Calu3 (cell line): ENCODE measurements around the gene TREX2. TPM values are rescaled to one million over a fixed set of nuclear protein-coding genes. Genes with fewer than 3 reads are reported as not detected.

Experiments
- BruUV-seq: library from RNA; stranded (reverse); fragments of 400-500 nt; replicated peaks from 2 replicates; lab custom pipeline; 2021; lab: Mats Ljungman, UMichigan
- CTCF ChIA-PET: fragments of 300-600 bp; sonication (Branson Sonifier 250); formaldehyde crosslinking; loops from one replicate; lab custom pipeline; 2022; ENCODE audit warnings: antibody characterized with exemption; lab: Charles Lee
- DNase-seq: peaks from one replicate; pipeline ENCODE4 v3.0.0; 2022
- H3K27ac Mint-ChIP-seq: one replicate; pipeline ENCODE4 v1.8.0; 2022; ENCODE audit warnings: mixed read lengths; ENCODE audit not compliant: unreplicated experiment
- H3K27me3 Mint-ChIP-seq: one replicate; pipeline ENCODE4 v1.8.0; 2022; ENCODE audit warnings: mixed read lengths; ENCODE audit not compliant: unreplicated experiment
- H3K36me3 Mint-ChIP-seq: one replicate; pipeline ENCODE4 v1.8.0; 2022; ENCODE audit warnings: mild to moderate bottlenecking, moderate library complexity, mixed read lengths; ENCODE audit not compliant: insufficient read depth, unreplicated experiment
- H3K4me1 Mint-ChIP-seq: one replicate; pipeline ENCODE4 v1.8.0; 2022; ENCODE audit warnings: mild to moderate bottlenecking, low read depth, mixed read lengths; ENCODE audit not compliant: unreplicated experiment
- H3K4me3 Mint-ChIP-seq: one replicate; pipeline ENCODE4 v1.8.0; 2022; ENCODE audit warnings: mild to moderate bottlenecking, low read depth, moderate library complexity, mixed read lengths; ENCODE audit not compliant: unreplicated experiment
- H3K9me3 Mint-ChIP-seq: one replicate; pipeline ENCODE4 v1.8.0; 2022; ENCODE audit warnings: low read depth, mixed read lengths; ENCODE audit not compliant: unreplicated experiment
- CTCF ChIP-seq: fragments of 200-600 bp; IDR thresholded peaks from one replicate; pipeline ENCODE4 v1.8.0; 2022; ENCODE audit warnings: antibody characterized with exemption; ENCODE audit not compliant: unreplicated experiment
- intact Hi-C: fragments of 100-400 bp; cut with micrococcal nuclease; formaldehyde crosslinking; loops from one replicate; pipeline ENCODE4 v1.10.0; 2022; ENCODE audit not compliant: unreplicated experiment
- total RNA-seq: library from RNA; stranded (reverse); gene quantifications from 2 replicates; pipeline ENCODE4 v1.2.3, GENCODE V29; 2022

TREX2 gene
- total RNA-seq, 1 experiment from 2014 or later = 2.0 TPM

GRCh38 chrX:153442463-153442862 is 3.4 kb downstream of the TREX2 start:
- H3K9me3 Mint-ChIP-seq = no peaks in the 10 kb centered on the region
- BruUV-seq = no TSS peak
- TF ChIP-seq CTCF = no peak
- CTCF ChIA-PET = no interaction called here
- H3K4me3 Mint-ChIP-seq = no peak overlapping the region
- peaks cover 28% of the 10 kb centered on the region for H3K27me3 Mint-ChIP-seq
- H3K36me3 Mint-ChIP-seq = peaks cover 13% of the 10 kb centered on the region
- H3K27ac Mint-ChIP-seq = no peak overlapping the region
- no peak for DNase-seq
- intact Hi-C loops = no loop called here
- H3K4me1 Mint-ChIP-seq = no peaks in the 10 kb centered on the region

DNA sequence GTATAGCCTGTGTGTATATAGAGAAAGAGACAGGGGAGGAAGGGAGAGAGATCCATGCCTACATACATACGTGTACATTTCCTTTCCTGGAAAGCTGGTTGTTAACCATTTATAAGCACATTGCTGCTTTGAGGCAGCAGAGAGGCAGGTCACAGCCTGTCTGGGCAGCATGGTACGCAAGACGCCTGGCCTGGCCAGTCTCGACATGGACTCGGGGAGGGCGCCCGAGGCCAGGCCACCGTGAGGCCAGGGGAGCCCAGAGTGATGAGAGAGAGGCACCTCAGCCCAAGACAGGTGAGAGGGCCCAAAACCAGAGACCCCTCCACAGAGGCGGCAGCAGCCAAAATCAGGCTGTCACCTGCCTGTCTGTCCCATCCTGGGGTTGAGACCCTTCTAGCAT is 3.9 kb downstream of the TREX2 start:
- TF ChIP-seq CTCF = no peak
- peaks cover 33% of the 10 kb centered on the region for H3K27me3 Mint-ChIP-seq
- H3K27ac Mint-ChIP-seq = no peak overlapping the region
- H3K4me3 Mint-ChIP-seq = no peak overlapping the region
- H3K36me3 Mint-ChIP-seq = peaks cover 13% of the 10 kb centered on the region
- no peaks in the 10 kb centered on the region for H3K4me1 Mint-ChIP-seq
- DNase-seq = no peak
- no peaks in the 10 kb centered on the region for H3K9me3 Mint-ChIP-seq
- BruUV-seq = no TSS peak
- CTCF ChIA-PET = no interaction called here
- intact Hi-C loops = no loop called here

DNA sequence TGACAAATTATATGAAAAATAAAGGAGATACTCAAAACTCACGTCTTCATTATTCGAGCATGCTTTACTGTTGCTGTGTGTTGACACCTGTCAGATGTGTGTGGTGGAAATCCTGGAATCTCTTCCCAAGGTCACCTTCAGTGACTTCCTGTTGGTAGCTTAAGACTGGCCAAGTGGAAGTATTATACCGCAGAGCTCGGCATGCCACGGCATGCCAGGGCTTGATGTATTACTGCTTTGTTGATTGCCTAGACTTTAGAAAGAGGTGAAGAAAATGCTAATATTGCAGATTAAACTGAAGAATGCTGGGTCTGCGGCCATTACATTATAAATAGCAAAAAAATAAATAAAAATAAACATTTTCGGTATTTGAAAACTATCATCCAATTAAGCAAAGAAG is 4.6 kb downstream of the TREX2 start:
- Mint-ChIP-seq H3K27me3 (peaks cover 40% of the 10 kb centered on the region), H3K27ac (no peak overlapping the region), H3K36me3 (peaks cover 13% of the 10 kb centered on the region), H3K4me1 (no peaks in the 10 kb centered on the region), H3K4me3 (no peak overlapping the region), H3K9me3 (no peaks in the 10 kb centered on the region)
- no TSS peak for BruUV-seq
- no peak for DNase-seq
- CTCF ChIA-PET = interaction anchor here (0.6 kb wide), 1 partner anchor 44 kb away, joined by 3 read pairs; no protein-coding TSS in a partner anchor
- intact Hi-C loops = no loop called here
- TF ChIP-seq CTCF = no peak

GRCh38 chrX:153440556-153441135 is 5.2 kb downstream of the TREX2 start:
- Mint-ChIP-seq H3K4me3 (no peak overlapping the region), H3K27me3 (peaks cover 46% of the 10 kb centered on the region), H3K9me3 (no peaks in the 10 kb centered on the region), H3K4me1 (no peaks in the 10 kb centered on the region), H3K27ac (no peak overlapping the region), H3K36me3 (peaks cover 13% of the 10 kb centered on the region)
- no TSS peak for BruUV-seq
- TF ChIP-seq CTCF = no peak
- CTCF ChIA-PET = interaction anchor here (0.6 kb wide), 1 partner anchor 43 kb away, joined by 3 read pairs; no protein-coding TSS in a partner anchor
- no peak for DNase-seq
- intact Hi-C loops = no loop called here
